WTC11 (cell line): ENCODE measurements around the gene EPS8L1.

Experiments used
- ATF1 ChIP-seq: sonication (generic); formaldehyde crosslinking; IDR thresholded peaks from 2 replicates; pipeline ENCODE4 v1.8.1; 2023; ENCODE audit warnings: mild to moderate bottlenecking, moderate library complexity, missing genetic modification reagents
- ATF2 ChIP-seq: sonication (generic); formaldehyde crosslinking; IDR thresholded peaks from 2 replicates; pipeline ENCODE4 v1.8.1; 2022; ENCODE audit warnings: low read depth, missing genetic modification reagents, borderline replicate concordance
- CTCF ChIP-seq: fragments of 200-600 bp; IDR thresholded peaks from 2 replicates; pipeline ENCODE4 v1.8.0; 2022; ENCODE audit warnings: antibody characterized with exemption
- GABPB1 ChIP-seq: sonication (generic); formaldehyde crosslinking; IDR thresholded peaks from 2 replicates; pipeline ENCODE4 v1.8.1; 2023; ENCODE audit warnings: mild to moderate bottlenecking, missing genetic modification reagents
- JUN ChIP-seq: sonication (generic); formaldehyde crosslinking; IDR thresholded peaks from 2 replicates; pipeline ENCODE4 v1.8.0; 2023; ENCODE audit warnings: mild to moderate bottlenecking, missing genetic modification reagents
- NR2C2 ChIP-seq: sonication (generic); formaldehyde crosslinking; IDR thresholded peaks from 2 replicates; pipeline ENCODE4 v1.8.0; 2022; ENCODE audit warnings: mild to moderate bottlenecking, missing genetic modification reagents
- STAT6 ChIP-seq: sonication (generic); formaldehyde crosslinking; conservative IDR thresholded peaks from 2 replicates; pipeline ENCODE4 v1.8.1; 2023; ENCODE audit warnings: mild to moderate bottlenecking, low read depth, missing genetic modification reagents, moderate library complexity
- USF2 ChIP-seq: sonication (generic); formaldehyde crosslinking; IDR thresholded peaks from 2 replicates; pipeline ENCODE4 v1.8.1; 2023; ENCODE audit warnings: mild to moderate bottlenecking, missing genetic modification reagents, moderate library complexity
- ZNF121 ChIP-seq: sonication (generic); formaldehyde crosslinking; IDR thresholded peaks from 2 replicates; pipeline ENCODE4 v1.8.0; 2023; ENCODE audit warnings: missing genetic modification reagents
- ZNF232 ChIP-seq: sonication (generic); formaldehyde crosslinking; IDR thresholded peaks from 2 replicates; pipeline ENCODE4 v1.8.0; 2022; ENCODE audit warnings: mild to moderate bottlenecking, missing genetic modification reagents

GRCh38 chr19:55083004-55083850 is 7.6 kb downstream of the EPS8L1 start:
- TF ChIP-seq ZNF232 (CRISPR knock-in tag) (no peak), CTCF (no peak), GABPB1 (CRISPR knock-in tag) (no peak), ATF2 (CRISPR knock-in tag) (no peak), STAT6 (CRISPR knock-in tag) (no peak), ZNF121 (CRISPR knock-in tag) (peak; percentile 4; the same call in 1 of the 2 replicates), NR2C2 (no peak), ATF1 (CRISPR knock-in tag) (no peak), JUN (CRISPR knock-in tag) (no peak), USF2 (CRISPR knock-in tag) (no peak)
